ENCODE data around the gene TNNI3.

DNA sequence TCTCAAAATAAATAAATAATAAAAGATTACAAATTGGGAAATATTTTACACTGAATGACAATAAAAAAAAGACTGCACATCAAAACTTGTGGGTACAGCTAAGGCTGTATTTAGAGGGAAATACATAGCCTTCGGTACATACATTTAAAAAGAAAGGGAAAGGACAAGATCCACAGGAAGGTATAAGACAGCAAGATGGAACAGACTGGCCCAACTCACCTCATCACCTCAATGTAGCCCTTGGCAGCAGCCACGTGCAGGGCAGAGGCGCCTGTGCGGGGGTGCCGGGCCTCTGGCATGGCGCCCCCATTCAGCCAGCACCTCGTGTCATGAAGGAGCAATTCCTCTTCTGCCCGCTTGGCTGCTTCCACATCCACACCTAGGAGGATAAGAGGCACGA, 54.3 kb downstream of the TNNI3 start:
- no peak for TF ChIP-seq EZH2phosphoT487 (IDR thresholded peaks at IDR 0.05; ENCODE audit: borderline replicate concordance, low read depth, low read length)
- TF ChIP-seq, protein P1, sequence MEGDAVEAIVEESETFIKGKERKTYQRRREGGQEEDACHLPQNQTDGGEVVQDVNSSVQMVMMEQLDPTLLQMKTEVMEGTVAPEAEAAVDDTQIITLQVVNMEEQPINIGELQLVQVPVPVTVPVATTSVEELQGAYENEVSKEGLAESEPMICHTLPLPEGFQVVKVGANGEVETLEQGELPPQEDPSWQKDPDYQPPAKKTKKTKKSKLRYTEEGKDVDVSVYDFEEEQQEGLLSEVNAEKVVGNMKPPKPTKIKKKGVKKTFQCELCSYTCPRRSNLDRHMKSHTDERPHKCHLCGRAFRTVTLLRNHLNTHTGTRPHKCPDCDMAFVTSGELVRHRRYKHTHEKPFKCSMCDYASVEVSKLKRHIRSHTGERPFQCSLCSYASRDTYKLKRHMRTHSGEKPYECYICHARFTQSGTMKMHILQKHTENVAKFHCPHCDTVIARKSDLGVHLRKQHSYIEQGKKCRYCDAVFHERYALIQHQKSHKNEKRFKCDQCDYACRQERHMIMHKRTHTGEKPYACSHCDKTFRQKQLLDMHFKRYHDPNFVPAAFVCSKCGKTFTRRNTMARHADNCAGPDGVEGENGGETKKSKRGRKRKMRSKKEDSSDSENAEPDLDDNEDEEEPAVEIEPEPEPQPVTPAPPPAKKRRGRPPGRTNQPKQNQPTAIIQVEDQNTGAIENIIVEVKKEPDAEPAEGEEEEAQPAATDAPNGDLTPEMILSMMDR (conservative IDR thresholded peaks at IDR 0.05; ENCODE audit: low read length), result no peak

Data from OCI-LY7 (cell line).